WTC11 (cell line): ENCODE data around the gene ZCCHC7.

ENCODE experiments used
- AR ChIP-seq: fragments of 250-450 bp; sonication (Bioruptor Pico); IDR thresholded peaks from 2 replicates; pipeline ENCODE4 v1.9.0; 2021; ENCODE audit warnings: mild to moderate bottlenecking
- ATF6 ChIP-seq: sonication (generic); formaldehyde crosslinking; IDR thresholded peaks from 2 replicates; pipeline ENCODE4 v1.8.1; 2023; ENCODE audit warnings: mild to moderate bottlenecking, missing genetic modification reagents
- CTCF ChIP-seq: fragments of 200-600 bp; IDR thresholded peaks from 2 replicates; pipeline ENCODE4 v1.8.0; 2022; ENCODE audit warnings: antibody characterized with exemption
- GRHL2 ChIP-seq: fragments of 250-450 bp; sonication (Bioruptor Pico); IDR thresholded peaks from 2 replicates; pipeline ENCODE4 v1.8.0; 2022; ENCODE audit warnings: mild to moderate bottlenecking, moderate library complexity; ENCODE audit not compliant: insufficient replicate concordance, severe bottlenecking
- JUN ChIP-seq: sonication (generic); formaldehyde crosslinking; IDR thresholded peaks from 2 replicates; pipeline ENCODE4 v1.8.0; 2023; ENCODE audit warnings: mild to moderate bottlenecking, missing genetic modification reagents
- MYBL2 ChIP-seq: sonication (generic); formaldehyde crosslinking; IDR thresholded peaks from 2 replicates; pipeline ENCODE4 v1.8.1; 2023; ENCODE audit warnings: mild to moderate bottlenecking, moderate library complexity, missing genetic modification reagents
- USF1 ChIP-seq: sonication (generic); formaldehyde crosslinking; IDR thresholded peaks from 2 replicates; pipeline ENCODE4 v1.8.0; 2022; ENCODE audit warnings: mild to moderate bottlenecking, missing genetic modification reagents
- ZNF232 ChIP-seq: sonication (generic); formaldehyde crosslinking; IDR thresholded peaks from 2 replicates; pipeline ENCODE4 v1.8.0; 2022; ENCODE audit warnings: mild to moderate bottlenecking, missing genetic modification reagents
- ZNF281 ChIP-seq: sonication (generic); formaldehyde crosslinking; IDR thresholded peaks from 2 replicates; pipeline ENCODE4 v1.8.0; 2023; ENCODE audit warnings: mild to moderate bottlenecking, missing genetic modification reagents
- TF ChIP-seq, protein P1 (sequence below): sonication (generic); formaldehyde crosslinking; IDR thresholded peaks from 2 replicates; pipeline ENCODE4 v1.8.1; 2022; ENCODE audit warnings: missing genetic modification reagents, borderline replicate concordance

DNA sequence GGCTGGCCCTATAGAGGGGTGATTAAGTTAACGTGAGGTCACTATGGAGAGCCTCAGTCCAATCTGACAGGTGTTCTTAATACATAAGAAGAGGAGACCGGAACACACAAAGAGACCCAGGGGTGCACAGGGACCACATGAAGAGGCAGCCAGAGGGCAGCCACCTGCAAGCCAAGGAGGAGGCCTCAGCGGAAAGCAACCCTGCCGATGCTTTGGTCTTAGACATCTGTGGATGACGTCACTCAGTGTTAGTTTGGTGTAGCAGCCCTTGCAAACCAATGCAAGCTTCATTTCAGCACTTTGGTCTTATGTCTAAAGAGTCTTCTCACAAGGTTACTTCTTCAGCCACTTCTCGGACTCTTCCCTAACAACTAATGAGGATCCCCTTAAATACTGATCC is 254.5 kb downstream of the ZCCHC7 start:
- TF ChIP-seq GRHL2 (CRISPR knock-in tag) = no peak
- TF ChIP-seq CTCF = no peak
- TF ChIP-seq JUN (CRISPR knock-in tag) = no peak
- no peak for TF ChIP-seq MYBL2 (CRISPR knock-in tag)
- no peak for TF ChIP-seq ZNF281 (CRISPR knock-in tag)
- TF ChIP-seq ATF6 (CRISPR knock-in tag) = no peak
- TF ChIP-seq ZNF232 (CRISPR knock-in tag) = no peak
- TF ChIP-seq AR (CRISPR knock-in tag) = no peak
- TF ChIP-seq USF1 (CRISPR knock-in tag) = no peak
- TF ChIP-seq, protein P1, sequence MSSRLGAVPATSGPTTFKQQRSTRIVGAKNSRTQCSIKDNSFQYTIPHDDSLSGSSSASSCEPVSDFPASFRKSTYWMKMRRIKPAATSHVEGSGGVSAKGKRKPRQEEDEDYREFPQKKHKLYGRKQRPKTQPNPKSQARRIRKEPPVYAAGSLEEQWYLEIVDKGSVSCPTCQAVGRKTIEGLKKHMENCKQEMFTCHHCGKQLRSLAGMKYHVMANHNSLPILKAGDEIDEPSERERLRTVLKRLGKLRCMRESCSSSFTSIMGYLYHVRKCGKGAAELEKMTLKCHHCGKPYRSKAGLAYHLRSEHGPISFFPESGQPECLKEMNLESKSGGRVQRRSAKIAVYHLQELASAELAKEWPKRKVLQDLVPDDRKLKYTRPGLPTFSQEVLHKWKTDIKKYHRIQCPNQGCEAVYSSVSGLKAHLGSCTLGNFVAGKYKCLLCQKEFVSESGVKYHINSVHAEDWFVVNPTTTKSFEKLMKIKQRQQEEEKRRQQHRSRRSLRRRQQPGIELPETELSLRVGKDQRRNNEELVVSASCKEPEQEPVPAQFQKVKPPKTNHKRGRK (CRISPR knock-in tag) = no peak
